ENCODE results near the gene UQCR10. TPM values are rescaled to one million over a fixed set of nuclear protein-coding genes. Genes with fewer than 3 reads are reported as not detected.
A peak's percentile ranks its signal among the peaks of the same experiment; 100 is the strongest.

Gene UQCR10
- total and polyA plus RNA-seq, 9 of the 15 experiments (the other 6 are each of a cell fraction or from before 2014, with no cell fraction given) = 128 to 903 (median 163) TPM

DNA sequence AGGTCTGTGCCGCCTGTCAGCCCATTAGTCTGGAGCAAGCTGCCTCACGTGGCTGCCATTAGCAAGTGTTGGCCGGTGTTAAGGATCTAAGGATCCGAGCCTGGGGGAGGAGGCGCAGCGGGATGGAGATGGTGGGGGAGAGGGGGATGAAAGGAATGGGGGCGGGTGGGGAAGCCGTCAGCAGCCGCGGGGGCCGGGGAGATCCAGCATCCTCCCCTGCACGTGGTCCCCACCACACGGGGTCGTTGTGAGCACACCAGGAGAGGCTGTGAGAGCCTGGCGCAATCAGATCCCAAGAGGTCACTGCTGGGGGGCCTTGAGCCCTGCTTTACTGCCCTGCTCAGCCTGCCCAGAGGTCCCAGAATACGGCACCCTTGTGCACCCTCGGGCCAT, 40.0 kb upstream of the UQCR10 start:
- peak overlapping the region; percentile 70; the same call in 1 of the 2 replicates for H2AFZ ChIP-seq (ENCODE audit: low read depth, low read length)
- in situ Hi-C loops (cut with MboI) = no loop called here
- POLR2A ChIA-PET = no interaction called here
- H3K4me3 ChIP-seq = no peak overlapping the region
- 34% methylated on average over 4 of the region's 17 CpGs for WGBS (ENCODE audit: insufficient coverage, low coverage, missing lambda C conversion rate)
- no peak overlapping the region for H3K4me2 ChIP-seq (ENCODE audit: insufficient read depth, low read length)
- H3K9me3 ChIP-seq (replicated peaks; ENCODE audit: control insufficient read depth, insufficient read depth, low read depth, low read length) = no peaks in the 10 kb centered on the region
- H3K27ac ChIP-seq (ENCODE audit: extremely low read depth, low read depth, low read length) = no peak overlapping the region
- ATAC-seq (peak; percentile 85), FAIRE-seq (no peak), DNase-seq (ENCODE audit: extremely low read depth in 1 of 4, low spot score in 3 of 4) (peak; percentile 71 to 89 (median 81))
- H3K27me3 ChIP-seq (ENCODE audit: control insufficient read depth in 2 of 2, insufficient read depth in 2 of 2, low read length in 2 of 2) = no peaks in the 10 kb centered on the region
- H3K9ac ChIP-seq (ENCODE audit: insufficient read depth in 1 of 2, low read depth in 2 of 2, low read length in 2 of 2) = no peak overlapping the region
- peaks cover 14 to 42% of the 10 kb centered on the region in 2 experiments; a peak in 4 of 5 replicates for H3K4me1 ChIP-seq (replicated peaks in 1 of 2; ENCODE audit: control insufficient read depth in 2 of 2, insufficient read depth in 2 of 2, low read length in 2 of 2)
- H3K79me2 ChIP-seq (ENCODE audit: control insufficient read depth, insufficient read depth, low read length) = no peaks in the 10 kb centered on the region
- intact Hi-C loops (cut with micrococcal nuclease) = loop anchor here (5.0 kb wide), 1 partner anchor 280 kb away; no protein-coding TSS in a partner anchor
- no peaks in the 10 kb centered on the region for H4K20me1 ChIP-seq (replicated peaks; ENCODE audit: control insufficient read depth, insufficient read depth, low read length)
- H3K9me1 ChIP-seq (ENCODE audit: control insufficient read depth, insufficient read depth, low read length) = peaks cover 4% of the 10 kb centered on the region
- CTCF ChIA-PET (ENCODE audit: low intra/inter-chr PET ratio) = interaction anchor here (1.6 to 2.3 kb wide), 2 partner anchors 279 to 361 kb away, joined by 3 to 14 read pairs; no protein-coding TSS in a partner anchor
- H3K36me3 ChIP-seq (ENCODE audit: control insufficient read depth, insufficient read depth, low read length) = no peaks in the 10 kb centered on the region
- no TSS peak for BruUV-seq (replicated peaks)
- TF ChIP-seq RCOR1 (IDR thresholded peaks at IDR 0.05; ENCODE audit: borderline replicate concordance in 1 of 2, low read depth in 2 of 2, low read length in 2 of 2) (peak in 1 of 2 experiments; percentile 28; a peak in 1 of 4 replicates), MYC (IDR thresholded peaks at IDR 0.05; ENCODE audit: low read depth, low read length) (0 out of 2 replicates have a peak, but pooled peaks have one; percentile 25), MYC (CRISPR knock-in tag; IDR thresholded peaks at IDR 0.05; ENCODE audit: borderline replicate concordance, low read depth) (no peak), ZNF41 (CRISPR knock-in tag; conservative IDR thresholded peaks at IDR 0.05) (no peak), RAD21 (CRISPR knock-in tag; conservative IDR thresholded peaks at IDR 0.05 in 1 of 2, IDR thresholded peaks at IDR 0.05 in 1 of 2) (peak; percentile 14 to 54; a peak in 2 of 4 replicates), BCOR (IDR thresholded peaks at IDR 0.05) (no peak), CREM (IDR thresholded peaks at IDR 0.05; ENCODE audit: low read depth) (peak; percentile 50), FOXO4 (CRISPR knock-in tag; IDR thresholded peaks at IDR 0.05) (no peak), VEZF1 (CRISPR knock-in tag; IDR thresholded peaks at IDR 0.05) (peak; percentile 50; the same call in 1 of the 2 replicates)
- TF ChIP-seq, protein P1, sequence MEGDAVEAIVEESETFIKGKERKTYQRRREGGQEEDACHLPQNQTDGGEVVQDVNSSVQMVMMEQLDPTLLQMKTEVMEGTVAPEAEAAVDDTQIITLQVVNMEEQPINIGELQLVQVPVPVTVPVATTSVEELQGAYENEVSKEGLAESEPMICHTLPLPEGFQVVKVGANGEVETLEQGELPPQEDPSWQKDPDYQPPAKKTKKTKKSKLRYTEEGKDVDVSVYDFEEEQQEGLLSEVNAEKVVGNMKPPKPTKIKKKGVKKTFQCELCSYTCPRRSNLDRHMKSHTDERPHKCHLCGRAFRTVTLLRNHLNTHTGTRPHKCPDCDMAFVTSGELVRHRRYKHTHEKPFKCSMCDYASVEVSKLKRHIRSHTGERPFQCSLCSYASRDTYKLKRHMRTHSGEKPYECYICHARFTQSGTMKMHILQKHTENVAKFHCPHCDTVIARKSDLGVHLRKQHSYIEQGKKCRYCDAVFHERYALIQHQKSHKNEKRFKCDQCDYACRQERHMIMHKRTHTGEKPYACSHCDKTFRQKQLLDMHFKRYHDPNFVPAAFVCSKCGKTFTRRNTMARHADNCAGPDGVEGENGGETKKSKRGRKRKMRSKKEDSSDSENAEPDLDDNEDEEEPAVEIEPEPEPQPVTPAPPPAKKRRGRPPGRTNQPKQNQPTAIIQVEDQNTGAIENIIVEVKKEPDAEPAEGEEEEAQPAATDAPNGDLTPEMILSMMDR (IDR thresholded peaks at IDR 0.05 in 2 of 3, conservative IDR thresholded peaks at IDR 0.05 in 1 of 3; ENCODE audit: insufficient read depth in 2 of 3, low read depth in 1 of 3, low read length in 3 of 3) = peak; percentile 28 to 62 (median 50); a peak in 5 of 6 replicates
- TF ChIP-seq, protein P2, sequence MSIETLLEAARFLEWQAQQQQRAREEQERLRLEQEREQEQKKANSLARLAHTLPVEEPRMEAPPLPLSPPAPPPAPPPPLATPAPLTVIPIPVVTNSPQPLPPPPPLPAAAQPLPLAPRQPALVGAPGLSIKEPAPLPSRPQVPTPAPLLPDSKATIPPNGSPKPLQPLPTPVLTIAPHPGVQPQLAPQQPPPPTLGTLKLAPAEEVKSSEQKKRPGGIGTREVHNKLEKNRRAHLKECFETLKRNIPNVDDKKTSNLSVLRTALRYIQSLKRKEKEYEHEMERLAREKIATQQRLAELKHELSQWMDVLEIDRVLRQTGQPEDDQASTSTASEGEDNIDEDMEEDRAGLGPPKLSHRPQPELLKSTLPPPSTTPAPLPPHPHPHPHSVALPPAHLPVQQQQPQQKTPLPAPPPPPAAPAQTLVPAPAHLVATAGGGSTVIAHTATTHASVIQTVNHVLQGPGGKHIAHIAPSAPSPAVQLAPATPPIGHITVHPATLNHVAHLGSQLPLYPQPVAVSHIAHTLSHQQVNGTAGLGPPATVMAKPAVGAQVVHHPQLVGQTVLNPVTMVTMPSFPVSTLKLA (conservative IDR thresholded peaks at IDR 0.05) = 0 out of 4 replicates have a peak, but pooled peaks of 1 of the 2 experiments have one; percentile 21
- TF ChIP-seq, protein P3, sequence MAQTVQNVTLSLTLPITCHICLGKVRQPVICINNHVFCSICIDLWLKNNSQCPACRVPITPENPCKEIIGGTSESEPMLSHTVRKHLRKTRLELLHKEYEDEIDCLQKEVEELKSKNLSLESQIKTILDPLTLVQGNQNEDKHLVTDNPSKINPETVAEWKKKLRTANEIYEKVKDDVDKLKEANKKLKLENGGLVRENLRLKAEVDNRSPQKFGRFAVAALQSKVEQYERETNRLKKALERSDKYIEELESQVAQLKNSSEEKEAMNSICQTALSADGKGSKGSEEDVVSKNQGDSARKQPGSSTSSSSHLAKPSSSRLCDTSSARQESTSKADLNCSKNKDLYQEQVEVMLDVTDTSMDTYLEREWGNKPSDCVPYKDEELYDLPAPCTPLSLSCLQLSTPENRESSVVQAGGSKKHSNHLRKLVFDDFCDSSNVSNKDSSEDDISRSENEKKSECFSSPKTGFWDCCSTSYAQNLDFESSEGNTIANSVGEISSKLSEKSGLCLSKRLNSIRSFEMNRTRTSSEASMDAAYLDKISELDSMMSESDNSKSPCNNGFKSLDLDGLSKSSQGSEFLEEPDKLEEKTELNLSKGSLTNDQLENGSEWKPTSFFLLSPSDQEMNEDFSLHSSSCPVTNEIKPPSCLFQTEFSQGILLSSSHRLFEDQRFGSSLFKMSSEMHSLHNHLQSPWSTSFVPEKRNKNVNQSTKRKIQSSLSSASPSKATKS (CRISPR knock-in tag; IDR thresholded peaks at IDR 0.05) = no peak
